ENCODE measurements around the gene LRRC10B.
"Not testable (repeated sequence)": the region's sequence is repeated elsewhere in the genome, so short reads cannot be mapped to it uniquely, and the experiment has no call there.

Gene LRRC10B

GRCh38 chr11:61479360-61480058, 29.0 kb upstream of the LRRC10B start:
- Mint-ChIP-seq H3K4me1 (ENCODE audit: low read depth in 2 of 2) (peaks cover 5 to 11% of the 10 kb centered on the region in 2 donors), H3K27me3 (peaks cover 0 to 57% of the 10 kb centered on the region in 2 donors)
- not testable (repeated sequence) for DNase-seq; H3K4me3 Mint-ChIP-seq; H3K36me3 Mint-ChIP-seq (ENCODE audit: insufficient read depth); H3K27ac Mint-ChIP-seq; H3K9me3 Mint-ChIP-seq; ATAC-seq (replicated peaks)

- H3K4me3 Mint-ChIP-seq = no peak overlapping the region
- no peaks in the 10 kb centered on the region for H3K36me3 Mint-ChIP-seq (ENCODE audit: insufficient read depth)
- ATAC-seq (replicated peaks) = no peak
- H3K27me3 Mint-ChIP-seq = peaks cover 0 to 57% of the 10 kb centered on the region in 2 donors
- peaks cover 5 to 11% of the 10 kb centered on the region in 2 donors for H3K4me1 Mint-ChIP-seq (ENCODE audit: low read depth in 2 of 2)
- H3K27ac Mint-ChIP-seq = no peak overlapping the region
- DNase-seq = no peak
- no peaks in the 10 kb centered on the region for H3K9me3 Mint-ChIP-seq
These were observed 28.1 kb upstream of the LRRC10B start for GRCh38 chr11:61480261-61480993.

- ATAC-seq (replicated peaks) (no peak), DNase-seq (no peak)
- H3K4me1 Mint-ChIP-seq (ENCODE audit: low read depth in 2 of 2) = peaks cover 5 to 11% of the 10 kb centered on the region in 2 donors
- H3K36me3 Mint-ChIP-seq (ENCODE audit: insufficient read depth) = no peaks in the 10 kb centered on the region
- peaks cover 0 to 57% of the 10 kb centered on the region in 2 donors for H3K27me3 Mint-ChIP-seq
- H3K27ac Mint-ChIP-seq = no peak overlapping the region
- no peaks in the 10 kb centered on the region for H3K9me3 Mint-ChIP-seq
- no peak overlapping the region for H3K4me3 Mint-ChIP-seq
These were observed 27.6 kb upstream of the LRRC10B start for GRCh38 chr11:61480994-61481335.

- H3K27ac Mint-ChIP-seq = no peak overlapping the region
- H3K27me3 Mint-ChIP-seq = peaks cover 0 to 57% of the 10 kb centered on the region in 2 donors
- H3K36me3 Mint-ChIP-seq (ENCODE audit: insufficient read depth) = no peaks in the 10 kb centered on the region
- no peak for DNase-seq
- no peak overlapping the region for H3K4me3 Mint-ChIP-seq
- no peaks in the 10 kb centered on the region for H3K9me3 Mint-ChIP-seq
- peaks cover 5 to 11% of the 10 kb centered on the region in 2 donors for H3K4me1 Mint-ChIP-seq (ENCODE audit: low read depth in 2 of 2)
- ATAC-seq (replicated peaks) = no peak
These were observed 26.7 kb upstream of the LRRC10B start for GRCh38 chr11:61481806-61482205.

- Mint-ChIP-seq H3K9me3 (no peaks in the 10 kb centered on the region), H3K27me3 (peaks cover 0 to 57% of the 10 kb centered on the region in 2 donors), H3K36me3 (ENCODE audit: insufficient read depth) (peaks cover under 1% of the 10 kb centered on the region), H3K27ac (no peak overlapping the region), H3K4me1 (ENCODE audit: low read depth in 2 of 2) (peaks cover 5 to 11% of the 10 kb centered on the region in 2 donors), H3K4me3 (no peak overlapping the region)
- ATAC-seq (replicated peaks) = no peak
- no peak for DNase-seq
These were observed 26.0 kb upstream of the LRRC10B start for GRCh38 chr11:61482513-61482912.

GRCh38 chr11:61484541-61484940, 24.0 kb upstream of the LRRC10B start:
- no peak overlapping the region for H3K4me3 Mint-ChIP-seq
- ATAC-seq (replicated peaks) (no peak), DNase-seq (no peak)
- H3K9me3 Mint-ChIP-seq = no peaks in the 10 kb centered on the region
- no peak overlapping the region for H3K27ac Mint-ChIP-seq
- peaks cover 4% of the 10 kb centered on the region for H3K36me3 Mint-ChIP-seq (ENCODE audit: insufficient read depth)
- H3K4me1 Mint-ChIP-seq (ENCODE audit: low read depth in 2 of 2) = peaks cover 0 to 4% of the 10 kb centered on the region in 2 donors
- H3K27me3 Mint-ChIP-seq = peaks cover 0 to 44% of the 10 kb centered on the region in 2 donors

- H3K4me3 Mint-ChIP-seq = no peak overlapping the region
- H3K27me3 Mint-ChIP-seq = peaks cover 0 to 38% of the 10 kb centered on the region in 2 donors
- peaks cover 0 to 4% of the 10 kb centered on the region in 2 donors for H3K4me1 Mint-ChIP-seq (ENCODE audit: low read depth in 2 of 2)
- H3K9me3 Mint-ChIP-seq = no peaks in the 10 kb centered on the region
- H3K27ac Mint-ChIP-seq = no peak overlapping the region
- DNase-seq (no peak), ATAC-seq (replicated peaks) (no peak)
- H3K36me3 Mint-ChIP-seq (ENCODE audit: insufficient read depth) = peaks cover 4% of the 10 kb centered on the region
These were observed 23.5 kb upstream of the LRRC10B start for GRCh38 chr11:61485080-61485479.

- Mint-ChIP-seq H3K4me3 (no peak overlapping the region), H3K4me1 (ENCODE audit: low read depth in 2 of 2) (peaks cover 0 to 1% of the 10 kb centered on the region in 2 donors), H3K27me3 (peaks cover 0 to 36% of the 10 kb centered on the region in 2 donors), H3K36me3 (ENCODE audit: insufficient read depth) (peaks cover 4% of the 10 kb centered on the region), H3K9me3 (no peaks in the 10 kb centered on the region), H3K27ac (peak overlapping the region in 1 of 2 donors; percentile 64)
- no peak for ATAC-seq (replicated peaks)
- DNase-seq = no peak
These were observed 22.4 kb upstream of the LRRC10B start for GRCh38 chr11:61486011-61486620.

- Mint-ChIP-seq H3K9me3 (no peaks in the 10 kb centered on the region), H3K4me3 (no peak overlapping the region), H3K36me3 (ENCODE audit: insufficient read depth) (peaks cover 4% of the 10 kb centered on the region), H3K4me1 (ENCODE audit: low read depth in 2 of 2) (peaks cover 0 to 1% of the 10 kb centered on the region in 2 donors), H3K27ac (peak overlapping the region in 1 of 2 donors; percentile 64), H3K27me3 (peaks cover under 1 to 34% of the 10 kb centered on the region in 2 donors)
- ATAC-seq (replicated peaks) = no peak
- no peak for DNase-seq
These were observed 21.8 kb upstream of the LRRC10B start for GRCh38 chr11:61486779-61487178.

GRCh38 chr11:61487342-61488025, 21.1 kb upstream of the LRRC10B start:
- H3K36me3 Mint-ChIP-seq (ENCODE audit: insufficient read depth) = peaks cover 7% of the 10 kb centered on the region
- peaks cover 0 to 1% of the 10 kb centered on the region in 2 donors for H3K4me1 Mint-ChIP-seq (ENCODE audit: low read depth in 2 of 2)
- H3K4me3 Mint-ChIP-seq = no peak overlapping the region
- H3K27ac Mint-ChIP-seq = no peak overlapping the region
- no peak for DNase-seq
- ATAC-seq (replicated peaks) = no peak
- no peaks in the 10 kb centered on the region for H3K9me3 Mint-ChIP-seq
- peaks cover 5 to 33% of the 10 kb centered on the region in 2 donors for H3K27me3 Mint-ChIP-seq

- Mint-ChIP-seq H3K4me1 (ENCODE audit: low read depth in 2 of 2) (peaks cover 0 to 1% of the 10 kb centered on the region in 2 donors), H3K27ac (no peak overlapping the region), H3K9me3 (no peaks in the 10 kb centered on the region), H3K27me3 (peaks cover 5 to 21% of the 10 kb centered on the region in 2 donors), H3K4me3 (no peak overlapping the region), H3K36me3 (ENCODE audit: insufficient read depth) (peaks cover 7% of the 10 kb centered on the region)
- ATAC-seq (replicated peaks) = no peak
- no peak for DNase-seq
These were observed 19.8 kb upstream of the LRRC10B start for GRCh38 chr11:61488651-61489291.

GRCh38 chr11:61489833-61490721, 18.5 kb upstream of the LRRC10B start:
- peaks cover 5 to 19% of the 10 kb centered on the region in 2 donors for H3K27me3 Mint-ChIP-seq
- H3K4me1 Mint-ChIP-seq (ENCODE audit: low read depth in 2 of 2) = peaks cover 0 to 1% of the 10 kb centered on the region in 2 donors
- H3K9me3 Mint-ChIP-seq = no peaks in the 10 kb centered on the region
- ATAC-seq (replicated peaks) (no peak), DNase-seq (no peak)
- peaks cover 7% of the 10 kb centered on the region for H3K36me3 Mint-ChIP-seq (ENCODE audit: insufficient read depth)
- no peak overlapping the region for H3K27ac Mint-ChIP-seq
- no peak overlapping the region for H3K4me3 Mint-ChIP-seq
